HUDEP-2 (cell line): ENCODE data around the gene ZNF350.
A peak's percentile ranks its signal among the peaks of the same experiment; 100 is the strongest.
"Not testable (repeated sequence)": the region's sequence is repeated elsewhere in the genome, so short reads cannot be mapped to it uniquely, and the experiment has no call there.

Experiments used
- DNase-seq, 76 experiments: peaks; one replicate each; lab custom pipeline; 2025; ENCODE audit not compliant: unreplicated experiment in 76 of 76; lab: John Stamatoyannopoulos, UW

The ZNF350 gene

GRCh38 chr19:51986309-51987291 is at the start of gene ZNF350:
TSS of gene ZNF350 (minus strand) at chr19:51986840. CDS start at chr19:51974360, 12,480 bp downstream.
- peak in 74 of 76 experiments; percentile 20 to 97 (median 88) for DNase-seq

GRCh38 chr19:52034051-52034728 is 47.5 kb upstream of the ZNF350 start:
- no peak for DNase-seq

GRCh38 chr19:52028780-52029123 is 42.1 kb upstream of the ZNF350 start:
- DNase-seq: peak in 4 of 76 experiments; percentile 26 to 52 (median 36)

- peak in 74 of 76 experiments; percentile 10 to 95 (median 72) for DNase-seq
Measured at GRCh38 chr19:52028027-52028779, 41.6 kb upstream of the ZNF350 start, which contains the start of gene ZNF614. TSS of gene ZNF614 (minus strand) at chr19:52028379. CDS start at chr19:52025745, 2,634 bp downstream.

- not testable (repeated sequence) for DNase-seq
Measured at GRCh38 chr19:52026255-52026990, 39.8 kb upstream of the ZNF350 start.

GRCh38 chr19:52024478-52024877 is 37.8 kb upstream of the ZNF350 start:
- DNase-seq: not testable (repeated sequence)

- DNase-seq: no peak
Measured at GRCh38 chr19:52022193-52022592, 35.6 kb upstream of the ZNF350 start.

- DNase-seq: no peak
Measured at GRCh38 chr19:52020506-52020905, 33.9 kb upstream of the ZNF350 start.

GRCh38 chr19:52010674-52011073 is 24.0 kb upstream of the ZNF350 start:
- no peak for DNase-seq

- peak in 64 of 76 experiments; percentile 9 to 89 (median 71) for DNase-seq
Measured at GRCh38 chr19:52007806-52008557, 21.3 kb upstream of the ZNF350 start, which contains the start of gene ZNF615. TSS of gene ZNF615 (minus strand) at chr19:52008211. CDS start at chr19:52003711, 4,500 bp downstream.

- DNase-seq: no peak
Measured at GRCh38 chr19:52007451-52007805, 20.8 kb upstream of the ZNF350 start.

GRCh38 chr19:51994048-51994644 is 7.5 kb upstream of the ZNF350 start:
- no peak for DNase-seq

- no peak for DNase-seq
Measured at GRCh38 chr19:51993422-51993821, 6.8 kb upstream of the ZNF350 start.

GRCh38 chr19:51983361-51983760 is 3.3 kb downstream of the ZNF350 start:
- DNase-seq: no peak

- DNase-seq: not testable (repeated sequence)
Measured at GRCh38 chr19:51980926-51981325, 5.7 kb downstream of the ZNF350 start.

- DNase-seq: no peak
Measured at GRCh38 chr19:51980116-51980736, 6.4 kb downstream of the ZNF350 start.

- DNase-seq: no peak
Measured at GRCh38 chr19:51978882-51979281, 7.8 kb downstream of the ZNF350 start.

- DNase-seq: no peak
Measured at GRCh38 chr19:51977346-51977745, 9.3 kb downstream of the ZNF350 start.
